ENCODE data around the gene KPNA2. TPM values are rescaled to one million over a fixed set of nuclear protein-coding genes. Genes with fewer than 3 reads are reported as not detected.
A peak's percentile ranks its signal among the peaks of the same experiment; 100 is the strongest.

KPNA2 gene
- total and polyA plus RNA-seq, 2 of the 13 experiments (the other 11 are each of a cell fraction or from before 2014, with no cell fraction given), result 111 to 305 TPM

DNA sequence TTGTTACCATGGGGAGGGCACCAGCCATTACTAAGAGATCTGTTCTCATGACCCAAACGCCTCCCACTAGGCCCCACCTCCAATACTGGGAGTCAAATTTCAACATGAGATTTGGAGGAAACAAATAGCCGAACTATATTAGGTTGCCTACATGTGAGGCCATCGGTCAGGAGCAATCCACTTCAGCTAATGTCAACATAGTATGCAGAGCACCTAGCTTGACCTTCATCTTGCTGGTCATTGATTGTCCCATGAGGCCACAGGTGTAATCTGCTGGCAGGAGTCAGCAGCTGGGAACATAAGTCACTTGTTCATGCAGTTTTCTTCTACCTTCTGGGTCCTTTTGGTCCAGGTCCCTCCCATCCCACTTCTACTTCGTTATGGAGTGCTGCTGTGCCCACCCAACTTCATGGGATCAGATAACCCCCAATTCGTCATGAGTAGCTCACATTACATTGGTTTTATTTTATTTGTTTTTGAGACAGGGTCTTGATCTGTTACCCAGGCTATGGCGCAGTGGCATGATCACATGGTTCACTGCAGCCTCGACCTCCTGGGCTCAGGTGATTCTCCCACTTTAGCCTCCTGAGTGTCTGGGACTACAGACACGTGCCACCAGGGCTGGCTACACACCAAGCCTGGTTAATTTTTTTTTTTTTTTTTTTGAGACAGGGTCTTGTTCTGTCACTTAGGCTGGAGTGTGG is 5.9 kb upstream of the KPNA2 start (continued):
- TF ChIP-seq, protein P1, sequence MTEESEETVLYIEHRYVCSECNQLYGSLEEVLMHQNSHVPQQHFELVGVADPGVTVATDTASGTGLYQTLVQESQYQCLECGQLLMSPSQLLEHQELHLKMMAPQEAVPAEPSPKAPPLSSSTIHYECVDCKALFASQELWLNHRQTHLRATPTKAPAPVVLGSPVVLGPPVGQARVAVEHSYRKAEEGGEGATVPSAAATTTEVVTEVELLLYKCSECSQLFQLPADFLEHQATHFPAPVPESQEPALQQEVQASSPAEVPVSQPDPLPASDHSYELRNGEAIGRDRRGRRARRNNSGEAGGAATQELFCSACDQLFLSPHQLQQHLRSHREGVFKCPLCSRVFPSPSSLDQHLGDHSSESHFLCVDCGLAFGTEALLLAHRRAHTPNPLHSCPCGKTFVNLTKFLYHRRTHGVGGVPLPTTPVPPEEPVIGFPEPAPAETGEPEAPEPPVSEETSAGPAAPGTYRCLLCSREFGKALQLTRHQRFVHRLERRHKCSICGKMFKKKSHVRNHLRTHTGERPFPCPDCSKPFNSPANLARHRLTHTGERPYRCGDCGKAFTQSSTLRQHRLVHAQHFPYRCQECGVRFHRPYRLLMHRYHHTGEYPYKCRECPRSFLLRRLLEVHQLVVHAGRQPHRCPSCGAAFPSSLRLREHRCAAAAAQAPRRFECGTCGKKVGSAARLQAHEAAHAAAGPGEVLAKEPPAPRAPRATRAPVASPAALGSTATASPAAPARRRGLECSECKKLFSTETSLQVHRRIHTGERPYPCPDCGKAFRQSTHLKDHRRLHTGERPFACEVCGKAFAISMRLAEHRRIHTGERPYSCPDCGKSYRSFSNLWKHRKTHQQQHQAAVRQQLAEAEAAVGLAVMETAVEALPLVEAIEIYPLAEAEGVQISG (CRISPR knock-in tag; IDR thresholded peaks at IDR 0.05), result peak; percentile 73
- TF ChIP-seq CREM (IDR thresholded peaks at IDR 0.05) (peak; percentile 48; the same call in 1 of the 2 replicates), CREM (CRISPR knock-in tag; IDR thresholded peaks at IDR 0.05) (no peak), ZSCAN9 (CRISPR knock-in tag; IDR thresholded peaks at IDR 0.05; ENCODE audit: borderline replicate concordance) (peak; percentile 95), CEBPG (CRISPR knock-in tag; IDR thresholded peaks at IDR 0.05) (peak; percentile 82), CBFB (CRISPR knock-in tag; IDR thresholded peaks at IDR 0.05) (no peak), HNRNPLL (IDR thresholded peaks at IDR 0.05; ENCODE audit: low read depth, low read length, poor library complexity, severe bottlenecking) (no peak), ZZZ3 (CRISPR knock-in tag; IDR thresholded peaks at IDR 0.05; ENCODE audit: borderline replicate concordance) (no peak), FOXC1 (CRISPR knock-in tag; IDR thresholded peaks at IDR 0.05; ENCODE audit: borderline replicate concordance) (no peak), ZNF629 (CRISPR knock-in tag; conservative IDR thresholded peaks at IDR 0.05) (no peak)
- TF ChIP-seq, protein P2, sequence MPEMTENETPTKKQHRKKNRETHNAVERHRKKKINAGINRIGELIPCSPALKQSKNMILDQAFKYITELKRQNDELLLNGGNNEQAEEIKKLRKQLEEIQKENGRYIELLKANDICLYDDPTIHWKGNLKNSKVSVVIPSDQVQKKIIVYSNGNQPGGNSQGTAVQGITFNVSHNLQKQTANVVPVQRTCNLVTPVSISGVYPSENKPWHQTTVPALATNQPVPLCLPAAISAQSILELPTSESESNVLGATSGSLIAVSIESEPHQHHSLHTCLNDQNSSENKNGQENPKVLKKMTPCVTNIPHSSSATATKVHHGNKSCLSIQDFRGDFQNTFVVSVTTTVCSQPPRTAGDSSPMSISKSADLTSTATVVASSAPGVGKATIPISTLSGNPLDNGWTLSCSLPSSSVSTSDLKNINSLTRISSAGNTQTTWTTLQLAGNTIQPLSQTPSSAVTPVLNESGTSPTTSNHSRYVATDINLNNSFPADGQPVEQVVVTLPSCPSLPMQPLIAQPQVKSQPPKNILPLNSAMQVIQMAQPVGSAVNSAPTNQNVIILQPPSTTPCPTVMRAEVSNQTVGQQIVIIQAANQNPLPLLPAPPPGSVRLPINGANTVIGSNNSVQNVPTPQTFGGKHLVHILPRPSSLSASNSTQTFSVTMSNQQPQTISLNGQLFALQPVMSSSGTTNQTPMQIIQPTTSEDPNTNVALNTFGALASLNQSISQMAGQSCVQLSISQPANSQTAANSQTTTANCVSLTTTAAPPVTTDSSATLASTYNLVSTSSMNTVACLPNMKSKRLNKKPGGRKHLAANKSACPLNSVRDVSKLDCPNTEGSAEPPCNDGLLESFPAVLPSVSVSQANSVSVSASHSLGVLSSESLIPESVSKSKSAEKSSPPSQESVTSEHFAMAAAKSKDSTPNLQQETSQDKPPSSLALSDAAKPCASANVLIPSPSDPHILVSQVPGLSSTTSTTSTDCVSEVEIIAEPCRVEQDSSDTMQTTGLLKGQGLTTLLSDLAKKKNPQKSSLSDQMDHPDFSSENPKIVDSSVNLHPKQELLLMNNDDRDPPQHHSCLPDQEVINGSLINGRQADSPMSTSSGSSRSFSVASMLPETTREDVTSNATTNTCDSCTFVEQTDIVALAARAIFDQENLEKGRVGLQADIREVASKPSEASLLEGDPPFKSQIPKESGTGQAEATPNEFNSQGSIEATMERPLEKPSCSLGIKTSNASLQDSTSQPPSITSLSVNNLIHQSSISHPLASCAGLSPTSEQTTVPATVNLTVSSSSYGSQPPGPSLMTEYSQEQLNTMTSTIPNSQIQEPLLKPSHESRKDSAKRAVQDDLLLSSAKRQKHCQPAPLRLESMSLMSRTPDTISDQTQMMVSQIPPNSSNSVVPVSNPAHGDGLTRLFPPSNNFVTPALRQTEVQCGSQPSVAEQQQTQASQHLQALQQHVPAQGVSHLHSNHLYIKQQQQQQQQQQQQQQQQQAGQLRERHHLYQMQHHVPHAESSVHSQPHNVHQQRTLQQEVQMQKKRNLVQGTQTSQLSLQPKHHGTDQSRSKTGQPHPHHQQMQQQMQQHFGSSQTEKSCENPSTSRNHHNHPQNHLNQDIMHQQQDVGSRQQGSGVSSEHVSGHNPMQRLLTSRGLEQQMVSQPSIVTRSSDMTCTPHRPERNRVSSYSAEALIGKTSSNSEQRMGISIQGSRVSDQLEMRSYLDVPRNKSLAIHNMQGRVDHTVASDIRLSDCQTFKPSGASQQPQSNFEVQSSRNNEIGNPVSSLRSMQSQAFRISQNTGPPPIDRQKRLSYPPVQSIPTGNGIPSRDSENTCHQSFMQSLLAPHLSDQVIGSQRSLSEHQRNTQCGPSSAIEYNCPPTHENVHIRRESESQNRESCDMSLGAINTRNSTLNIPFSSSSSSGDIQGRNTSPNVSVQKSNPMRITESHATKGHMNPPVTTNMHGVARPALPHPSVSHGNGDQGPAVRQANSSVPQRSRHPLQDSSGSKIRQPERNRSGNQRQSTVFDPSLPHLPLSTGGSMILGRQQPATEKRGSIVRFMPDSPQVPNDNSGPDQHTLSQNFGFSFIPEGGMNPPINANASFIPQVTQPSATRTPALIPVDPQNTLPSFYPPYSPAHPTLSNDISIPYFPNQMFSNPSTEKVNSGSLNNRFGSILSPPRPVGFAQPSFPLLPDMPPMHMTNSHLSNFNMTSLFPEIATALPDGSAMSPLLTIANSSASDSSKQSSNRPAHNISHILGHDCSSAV (CRISPR knock-in tag; IDR thresholded peaks at IDR 0.05; ENCODE audit: borderline replicate concordance), result no peak
- TF ChIP-seq, protein P3, sequence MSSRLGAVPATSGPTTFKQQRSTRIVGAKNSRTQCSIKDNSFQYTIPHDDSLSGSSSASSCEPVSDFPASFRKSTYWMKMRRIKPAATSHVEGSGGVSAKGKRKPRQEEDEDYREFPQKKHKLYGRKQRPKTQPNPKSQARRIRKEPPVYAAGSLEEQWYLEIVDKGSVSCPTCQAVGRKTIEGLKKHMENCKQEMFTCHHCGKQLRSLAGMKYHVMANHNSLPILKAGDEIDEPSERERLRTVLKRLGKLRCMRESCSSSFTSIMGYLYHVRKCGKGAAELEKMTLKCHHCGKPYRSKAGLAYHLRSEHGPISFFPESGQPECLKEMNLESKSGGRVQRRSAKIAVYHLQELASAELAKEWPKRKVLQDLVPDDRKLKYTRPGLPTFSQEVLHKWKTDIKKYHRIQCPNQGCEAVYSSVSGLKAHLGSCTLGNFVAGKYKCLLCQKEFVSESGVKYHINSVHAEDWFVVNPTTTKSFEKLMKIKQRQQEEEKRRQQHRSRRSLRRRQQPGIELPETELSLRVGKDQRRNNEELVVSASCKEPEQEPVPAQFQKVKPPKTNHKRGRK (CRISPR knock-in tag; IDR thresholded peaks at IDR 0.05), result no peak
- TF ChIP-seq, protein P4, sequence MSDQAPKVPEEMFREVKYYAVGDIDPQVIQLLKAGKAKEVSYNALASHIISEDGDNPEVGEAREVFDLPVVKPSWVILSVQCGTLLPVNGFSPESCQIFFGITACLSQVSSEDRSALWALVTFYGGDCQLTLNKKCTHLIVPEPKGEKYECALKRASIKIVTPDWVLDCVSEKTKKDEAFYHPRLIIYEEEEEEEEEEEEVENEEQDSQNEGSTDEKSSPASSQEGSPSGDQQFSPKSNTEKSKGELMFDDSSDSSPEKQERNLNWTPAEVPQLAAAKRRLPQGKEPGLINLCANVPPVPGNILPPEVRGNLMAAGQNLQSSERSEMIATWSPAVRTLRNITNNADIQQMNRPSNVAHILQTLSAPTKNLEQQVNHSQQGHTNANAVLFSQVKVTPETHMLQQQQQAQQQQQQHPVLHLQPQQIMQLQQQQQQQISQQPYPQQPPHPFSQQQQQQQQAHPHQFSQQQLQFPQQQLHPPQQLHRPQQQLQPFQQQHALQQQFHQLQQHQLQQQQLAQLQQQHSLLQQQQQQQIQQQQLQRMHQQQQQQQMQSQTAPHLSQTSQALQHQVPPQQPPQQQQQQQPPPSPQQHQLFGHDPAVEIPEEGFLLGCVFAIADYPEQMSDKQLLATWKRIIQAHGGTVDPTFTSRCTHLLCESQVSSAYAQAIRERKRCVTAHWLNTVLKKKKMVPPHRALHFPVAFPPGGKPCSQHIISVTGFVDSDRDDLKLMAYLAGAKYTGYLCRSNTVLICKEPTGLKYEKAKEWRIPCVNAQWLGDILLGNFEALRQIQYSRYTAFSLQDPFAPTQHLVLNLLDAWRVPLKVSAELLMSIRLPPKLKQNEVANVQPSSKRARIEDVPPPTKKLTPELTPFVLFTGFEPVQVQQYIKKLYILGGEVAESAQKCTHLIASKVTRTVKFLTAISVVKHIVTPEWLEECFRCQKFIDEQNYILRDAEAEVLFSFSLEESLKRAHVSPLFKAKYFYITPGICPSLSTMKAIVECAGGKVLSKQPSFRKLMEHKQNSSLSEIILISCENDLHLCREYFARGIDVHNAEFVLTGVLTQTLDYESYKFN (CRISPR knock-in tag; conservative IDR thresholded peaks at IDR 0.05), result peak; percentile 94

Measured in HepG2 (cell line).